HepG2 (cell line): ENCODE measurements around the gene CTSW. TPM values are rescaled to one million over a fixed set of nuclear protein-coding genes. Genes with fewer than 3 reads are reported as not detected.

ENCODE experiments used
- ARNT ChIP-seq: fragments of 450-650 bp; IDR thresholded peaks from 2 replicates; pipeline ENCODE4 v1.6.1; 2017
- CREM ChIP-seq, 2 experiments: sonication (generic) in 1 of 2; formaldehyde crosslinking in 1 of 2; IDR thresholded peaks; 2 replicates each; pipeline versions ENCODE4 v1.4.0 to v1.6.1; 2016 to 2020; ENCODE audit warnings: antibody characterized with exemption in 1 of 2, mild to moderate bottlenecking in 1 of 2, missing genetic modification reagents in 1 of 2
- EZH2 ChIP-seq: conservative IDR thresholded peaks from 2 replicates; pipeline ENCODE4 v1.6.1; 2012; ENCODE audit warnings: mild to moderate bottlenecking, low read depth, low read length, moderate library complexity
- GATAD2A ChIP-seq: IDR thresholded peaks from 2 replicates; pipeline ENCODE4 v1.6.1; 2016
- JDP2 ChIP-seq: sonication (generic); formaldehyde crosslinking; IDR thresholded peaks from 2 replicates; pipeline ENCODE4 v1.8.1; 2022; ENCODE audit warnings: missing genetic modification reagents, borderline replicate concordance
- KLF15 ChIP-seq: sonication (generic); formaldehyde crosslinking; IDR thresholded peaks from 2 replicates; pipeline ENCODE4 v1.8.1; 2023; ENCODE audit warnings: borderline replicate concordance, mild to moderate bottlenecking, inconsistent platforms, missing genetic modification reagents, mixed read lengths
- MED8 ChIP-seq: sonication (generic); formaldehyde crosslinking; IDR thresholded peaks from 2 replicates; pipeline ENCODE4 v1.8.1; 2023; ENCODE audit warnings: mild to moderate bottlenecking, missing genetic modification reagents; ENCODE audit not compliant: insufficient replicate concordance
- MLX ChIP-seq: IDR thresholded peaks from 2 replicates; pipeline ENCODE4 v1.6.1; 2016
- MTA1 ChIP-seq: sonication (generic); formaldehyde crosslinking; IDR thresholded peaks from 2 replicates; pipeline ENCODE4 v1.4.0; 2020; ENCODE audit warnings: missing genetic modification reagents, mild to moderate bottlenecking, borderline replicate concordance
- NCOR1 ChIP-seq: fragments of 200-600 bp; sonication (generic); IDR thresholded peaks from 2 replicates; pipeline ENCODE4 v1.7.0; 2017; ENCODE audit warnings: antibody characterized with exemption, low read length, borderline replicate concordance
- PHF8 ChIP-seq: sonication (generic); formaldehyde crosslinking; IDR thresholded peaks from 2 replicates; pipeline ENCODE4 v1.5.0; 2020; ENCODE audit warnings: missing genetic modification reagents
- RBAK ChIP-seq: sonication (generic); formaldehyde crosslinking; IDR thresholded peaks from 2 replicates; pipeline ENCODE4 v1.5.1; 2020; ENCODE audit warnings: mild to moderate bottlenecking, missing genetic modification reagents
- RNF2 ChIP-seq: fragments of 450-650 bp; conservative IDR thresholded peaks from 2 replicates; pipeline ENCODE4 v1.6.1; 2016; ENCODE audit warnings: low read depth
- SIN3B ChIP-seq: fragments of 150-350 bp; IDR thresholded peaks from 2 replicates; pipeline ENCODE4 v1.6.1; 2014; ENCODE audit warnings: low read length
- SMAD3 ChIP-seq: sonication (generic); formaldehyde crosslinking; IDR thresholded peaks from 2 replicates; pipeline ENCODE4 v1.4.0; 2020; ENCODE audit warnings: missing genetic modification reagents
- SNAI1 ChIP-seq: sonication (generic); formaldehyde crosslinking; IDR thresholded peaks from 2 replicates; pipeline ENCODE4 v1.5.0; 2020; ENCODE audit warnings: mild to moderate bottlenecking, missing genetic modification reagents, borderline replicate concordance
- SRF ChIP-seq: IDR thresholded peaks from 2 replicates; pipeline ENCODE4 v1.6.1; 2011; ENCODE audit warnings: mild to moderate bottlenecking, low read depth, low read length, moderate library complexity
- THYN1 ChIP-seq: sonication (generic); formaldehyde crosslinking; IDR thresholded peaks from 2 replicates; pipeline ENCODE4 v1.8.1; 2023; ENCODE audit warnings: low read depth, mild to moderate bottlenecking, moderate library complexity, missing genetic modification reagents, borderline replicate concordance
- TSC22D2 ChIP-seq: sonication (generic); formaldehyde crosslinking; IDR thresholded peaks from 2 replicates; pipeline ENCODE4 v1.5.1; 2020; ENCODE audit warnings: missing genetic modification reagents, mild to moderate bottlenecking, borderline replicate concordance
- ZFP36L2 ChIP-seq: sonication (generic); formaldehyde crosslinking; IDR thresholded peaks from 2 replicates; pipeline ENCODE4 v1.4.0; 2020; ENCODE audit warnings: missing genetic modification reagents
- ZFP82 ChIP-seq: sonication (generic); formaldehyde crosslinking; IDR thresholded peaks from 2 replicates; pipeline ENCODE4 v1.5.1; 2020; ENCODE audit warnings: mild to moderate bottlenecking, missing genetic modification reagents, borderline replicate concordance
- ZMAT3 ChIP-seq: sonication (generic); formaldehyde crosslinking; conservative IDR thresholded peaks from 2 replicates; pipeline ENCODE4 v1.7.0; 2021; ENCODE audit warnings: missing genetic modification reagents
- ZNF17 ChIP-seq: sonication (generic); formaldehyde crosslinking; IDR thresholded peaks from 2 replicates; pipeline ENCODE4 v1.5.0; 2020; ENCODE audit warnings: mild to moderate bottlenecking, missing genetic modification reagents
- ZNF207 ChIP-seq: fragments of 450-650 bp; IDR thresholded peaks from 2 replicates; pipeline ENCODE4 v1.6.1; 2016; ENCODE audit warnings: antibody characterized with exemption, borderline replicate concordance
- ZNF224 ChIP-seq: sonication (generic); formaldehyde crosslinking; IDR thresholded peaks from 2 replicates; pipeline ENCODE4 v1.5.0; 2020; ENCODE audit warnings: mild to moderate bottlenecking, missing genetic modification reagents
- ZNF350 ChIP-seq: sonication (generic); formaldehyde crosslinking; IDR thresholded peaks from 2 replicates; pipeline ENCODE4 v1.4.0; 2020; ENCODE audit warnings: mild to moderate bottlenecking, low read depth, missing genetic modification reagents, borderline replicate concordance
- ZNF878 ChIP-seq: sonication (generic); formaldehyde crosslinking; IDR thresholded peaks from 2 replicates; pipeline ENCODE4 v1.8.1; 2023; ENCODE audit warnings: mild to moderate bottlenecking, missing genetic modification reagents, moderate library complexity
- polyA plus RNA-seq, 8 experiments: library from polyadenylated mRNA; depleted of rRNA in 3 of 8; stranded (reverse) in 7 of 8; unstranded in 1 of 8; fragments of >200 nt; fragmentation: Illumina TruSeq in 4 of 8; extraction: Trizol in 4 of 8; gene quantifications; 2 replicates each; pipeline versions ENCODE4 v1.2.1 to v1.2.3, GENCODE V29; 2011 to 2016; ENCODE audit warnings: low read depth in 4 of 8, missing spikeins in 1 of 8, mixed read lengths in 1 of 8; ENCODE audit not compliant: insufficient read depth in 1 of 8
- total RNA-seq, 5 experiments: library from RNA; depleted of rRNA; stranded (reverse); fragments of >200 nt; fragmentation: Illumina TruSeq; extraction: Trizol; gene quantifications; 2 replicates each; pipeline ENCODE4 v1.2.3, GENCODE V29; 2016; ENCODE audit warnings: low read depth in 1 of 5
- TF ChIP-seq, protein P1 (sequence below): sonication (generic); formaldehyde crosslinking; IDR thresholded peaks from 2 replicates; pipeline ENCODE4 v1.8.1; 2022; ENCODE audit warnings: low read depth, mild to moderate bottlenecking, missing genetic modification reagents

Gene CTSW
- total and polyA plus RNA-seq, 2 of the 13 experiments (the other 11 are each of a cell fraction or from before 2014, with no cell fraction given): 0.09 TPM; not detected in 1

DNA sequence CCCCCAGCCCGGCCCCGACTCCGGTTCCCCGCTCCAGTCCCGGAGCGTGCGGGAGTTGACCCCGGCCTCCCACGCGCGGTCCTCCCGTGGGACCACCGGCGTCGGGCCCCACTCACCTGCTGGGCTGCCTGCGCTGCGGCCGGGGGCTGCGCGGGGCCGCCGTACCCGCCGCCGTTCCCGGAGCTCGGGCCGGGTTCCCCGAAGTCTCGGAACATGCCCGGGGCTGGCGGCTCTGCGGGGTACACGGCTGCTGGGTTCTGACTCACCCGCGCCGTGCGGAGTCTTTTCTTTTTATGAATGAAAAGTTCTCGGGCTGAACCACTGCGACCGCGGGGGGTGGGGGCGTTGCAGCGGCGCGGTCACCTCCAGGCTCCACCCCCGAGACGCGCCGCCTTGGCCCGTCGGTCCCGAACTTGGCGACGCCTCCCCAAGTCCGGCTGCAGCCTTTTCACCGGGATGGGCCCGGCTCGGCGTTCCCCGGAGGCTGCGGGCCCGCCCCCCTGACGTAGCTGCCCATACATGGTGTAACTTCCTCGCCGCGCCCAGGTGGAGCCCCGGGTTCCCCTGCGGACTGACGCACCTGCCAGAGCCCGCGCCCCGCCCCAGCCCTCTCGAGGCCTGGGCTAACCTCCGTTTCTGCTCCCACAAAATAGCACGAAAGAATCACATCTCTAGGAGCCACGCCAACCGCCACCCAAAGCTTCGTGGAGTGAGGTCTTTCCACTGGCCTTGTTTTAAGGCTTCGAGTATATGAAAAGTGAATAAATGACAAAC, 20.7 kb downstream of the CTSW start, which contains the start of gene FOSL1 (continued):
- no peak for TF ChIP-seq MLX (CRISPR knock-in tag)
- TF ChIP-seq JDP2 (CRISPR knock-in tag): no peak
- peak; percentile 99 for TF ChIP-seq SRF
- no peak for TF ChIP-seq MED8 (CRISPR knock-in tag)
- no peak for TF ChIP-seq ZMAT3 (CRISPR knock-in tag)
- TF ChIP-seq ZNF878 (CRISPR knock-in tag): peak; percentile 77; the same call in 1 of the 2 replicates
- no peak for TF ChIP-seq RBAK
- TF ChIP-seq ZNF17 (CRISPR knock-in tag): no peak
- TF ChIP-seq SIN3B: no peak
- no peak for TF ChIP-seq KLF15 (CRISPR knock-in tag)
- TF ChIP-seq ZFP36L2 (CRISPR knock-in tag): no peak
- no peak for TF ChIP-seq RNF2
- TF ChIP-seq EZH2: no peak
- no peak for TF ChIP-seq MTA1
- no peak; the same call in 1 of the 2 replicates for TF ChIP-seq PHF8
- TF ChIP-seq ZFP82 (CRISPR knock-in tag): no peak
- no peak for TF ChIP-seq THYN1 (CRISPR knock-in tag)
- TF ChIP-seq, protein P1, sequence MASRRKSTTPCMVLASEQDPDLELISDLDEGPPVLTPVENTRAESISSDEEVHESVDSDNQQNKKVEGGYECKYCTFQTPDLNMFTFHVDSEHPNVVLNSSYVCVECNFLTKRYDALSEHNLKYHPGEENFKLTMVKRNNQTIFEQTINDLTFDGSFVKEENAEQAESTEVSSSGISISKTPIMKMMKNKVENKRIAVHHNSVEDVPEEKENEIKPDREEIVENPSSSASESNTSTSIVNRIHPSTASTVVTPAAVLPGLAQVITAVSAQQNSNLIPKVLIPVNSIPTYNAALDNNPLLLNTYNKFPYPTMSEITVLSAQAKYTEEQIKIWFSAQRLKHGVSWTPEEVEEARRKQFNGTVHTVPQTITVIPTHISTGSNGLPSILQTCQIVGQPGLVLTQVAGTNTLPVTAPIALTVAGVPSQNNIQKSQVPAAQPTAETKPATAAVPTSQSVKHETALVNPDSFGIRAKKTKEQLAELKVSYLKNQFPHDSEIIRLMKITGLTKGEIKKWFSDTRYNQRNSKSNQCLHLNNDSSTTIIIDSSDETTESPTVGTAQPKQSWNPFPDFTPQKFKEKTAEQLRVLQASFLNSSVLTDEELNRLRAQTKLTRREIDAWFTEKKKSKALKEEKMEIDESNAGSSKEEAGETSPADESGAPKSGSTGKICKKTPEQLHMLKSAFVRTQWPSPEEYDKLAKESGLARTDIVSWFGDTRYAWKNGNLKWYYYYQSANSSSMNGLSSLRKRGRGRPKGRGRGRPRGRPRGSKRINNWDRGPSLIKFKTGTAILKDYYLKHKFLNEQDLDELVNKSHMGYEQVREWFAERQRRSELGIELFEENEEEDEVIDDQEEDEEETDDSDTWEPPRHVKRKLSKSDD (CRISPR knock-in tag): no peak
- TF ChIP-seq SMAD3 (CRISPR knock-in tag): 0 out of 2 replicates have a peak, but pooled peaks have one; percentile 61
- no peak for TF ChIP-seq NCOR1
- no peak for TF ChIP-seq ZNF224 (CRISPR knock-in tag)
- peak; percentile 66 for TF ChIP-seq CREM (IDR thresholded peaks at IDR 0.05)
- TF ChIP-seq CREM (CRISPR knock-in tag; IDR thresholded peaks at IDR 0.05): 0 out of 2 replicates have a peak, but pooled peaks have one; percentile 32
- peak; percentile 59; the same call in 1 of the 2 replicates for TF ChIP-seq SNAI1
- TF ChIP-seq GATAD2A (CRISPR knock-in tag): no peak; the same call in 1 of the 2 replicates
- no peak for TF ChIP-seq ZNF350 (CRISPR knock-in tag)
- TF ChIP-seq ARNT: no peak
- no peak for TF ChIP-seq TSC22D2 (CRISPR knock-in tag)
- TF ChIP-seq ZNF207: no peak
